Endothelial cell of umbilical vein (primary cell): ENCODE data around the gene ASMT. TPM values are rescaled to one million over a fixed set of nuclear protein-coding genes. Genes with fewer than 3 reads are reported as not detected.

Experiments used
- BruUV-seq: library from RNA; stranded (reverse); fragments of 400-500 nt; replicated peaks from 2 replicates; lab custom pipeline; 2021; lab: Mats Ljungman, UMichigan
- CTCF ChIA-PET: fragments of 300-600, 350-600 bp; sonication (Branson Sonifier 250); formaldehyde crosslinking; loops from one replicate; lab custom pipeline; 2021; ENCODE audit warnings: antibody characterized with exemption, inconsistent platforms; lab: Charles Lee
- POLR2A ChIA-PET: fragments of 300-600, 350-600 bp; sonication (Branson Sonifier 250); formaldehyde crosslinking; loops from one replicate; lab custom pipeline; 2021; ENCODE audit warnings: antibody characterized with exemption, inconsistent platforms; lab: Charles Lee
- DNase-seq: peaks from one replicate; pipeline ENCODE4 v3.0.0-alpha.2; 2011; ENCODE audit warnings: low read depth, low spot score
- FAIRE-seq: peaks from 2 replicates; lab custom pipeline; 2011; peaks lifted over from hg19 to GRCh38; lab: Jason Lieb, UNC
- H2AFZ ChIP-seq: 2 replicates; pipeline ENCODE4 v1.6.0; 2012; ENCODE audit warnings: low read depth, low read length, control low read depth, inconsistent platforms
- H3K27ac ChIP-seq: 2 replicates; pipeline ENCODE4 v1.5.1; 2011; ENCODE audit warnings: low read depth, mild to moderate bottlenecking, control low read depth, low read length, moderate library complexity; ENCODE audit not compliant: insufficient read depth
- H3K27me3 ChIP-seq, 2 experiments: 2 replicates each; pipeline versions ENCODE4 v1.6.0 to v1.6.1; 2011; ENCODE audit warnings: low read length in 2 of 2, mixed read lengths in 1 of 2; ENCODE audit not compliant: control insufficient read depth in 2 of 2, insufficient read depth in 2 of 2
- H3K36me3 ChIP-seq, 2 experiments: 2 replicates in 1 of 2; 3 replicates in 1 of 2; pipeline ENCODE4 v1.5.1; 2011; ENCODE audit warnings: low read length in 2 of 2, mild to moderate bottlenecking in 1 of 2, moderate library complexity in 1 of 2; ENCODE audit not compliant: control insufficient read depth in 2 of 2, insufficient read depth in 2 of 2; ENCODE audit errors: extremely low read depth in 1 of 2
- H3K4me1 ChIP-seq: 3 replicates; pipeline ENCODE4 v1.5.1; 2011; ENCODE audit warnings: mild to moderate bottlenecking, low read length; ENCODE audit not compliant: control insufficient read depth, insufficient read depth; ENCODE audit errors: extremely low read depth
- H3K4me2 ChIP-seq: 2 replicates; pipeline ENCODE4 v1.6.1; 2011; ENCODE audit warnings: low read length, control low read depth, mixed read lengths; ENCODE audit not compliant: insufficient read depth
- H3K4me3 ChIP-seq, 3 experiments: fragments of 200-600 bp in 1 of 3; sonication (generic), shearing (Covaris generic) in 1 of 3; replicated peaks in 1 of 3; 2 replicates each; pipeline ENCODE4 v1.5.1; 2011 to 2016; ENCODE audit warnings: control low read depth in 3 of 3, low read length in 3 of 3, mild to moderate bottlenecking in 2 of 3, inconsistent platforms in 1 of 3, low read depth in 1 of 3, moderate library complexity in 1 of 3; ENCODE audit not compliant: insufficient read depth in 1 of 3
- H3K79me2 ChIP-seq: 2 replicates; pipeline ENCODE4 v1.6.0; 2012; ENCODE audit warnings: low read length, inconsistent platforms; ENCODE audit not compliant: control insufficient read depth, insufficient read depth
- H3K9ac ChIP-seq: replicated peaks from 2 replicates; pipeline ENCODE3; 2011; ENCODE audit warnings: low read length, control low read depth; ENCODE audit not compliant: insufficient read depth; ENCODE audit errors: extremely low read depth
- H3K9me1 ChIP-seq: replicated peaks from 3 replicates; pipeline ENCODE4 v1.6.0; 2011; ENCODE audit warnings: mild to moderate bottlenecking, low read length; ENCODE audit not compliant: control insufficient read depth, insufficient read depth; ENCODE audit errors: extremely low read depth
- H3K9me3 ChIP-seq: replicated peaks from 2 replicates; pipeline ENCODE4 v1.5.1; 2012; ENCODE audit warnings: low read length, inconsistent platforms; ENCODE audit not compliant: control insufficient read depth, insufficient read depth
- H4K20me1 ChIP-seq: replicated peaks from 2 replicates; pipeline ENCODE3; 2011; ENCODE audit warnings: mild to moderate bottlenecking, low read length; ENCODE audit not compliant: control insufficient read depth, insufficient read depth; ENCODE audit errors: extremely low read depth
- GATA2 ChIP-seq: IDR thresholded peaks from 2 replicates; pipeline ENCODE4 v1.7.0; 2011; ENCODE audit warnings: low read depth, mild to moderate bottlenecking, moderate library complexity, mixed read lengths, low read length; ENCODE audit not compliant: insufficient read length, insufficient read depth
- dilution Hi-C: fragments of 300-500 bp; cut with MboI; formaldehyde crosslinking; loops from one replicate; pipeline ENCODE4 v1.15.0; 2019; ENCODE audit warnings: low sequenced_read_pairs; ENCODE audit not compliant: extremely low pct_ligation_motif_present
- intact Hi-C: fragments of 100-400 bp; cut with micrococcal nuclease; formaldehyde crosslinking; loops from one replicate; pipeline ENCODE4 v1.10.0; 2022
- polyA plus RNA-seq, 4 experiments: library from polyadenylated mRNA; depleted of rRNA in 3 of 4; stranded (reverse) in 3 of 4; unstranded in 1 of 4; fragments of >200 nt; gene quantifications; 2 replicates each; pipeline versions ENCODE4 v1.2.1 to v1.2.3, GENCODE V29; 2011 to 2012; ENCODE audit warnings: missing spikeins in 1 of 4
- total RNA-seq: library from RNA; stranded (reverse); gene quantifications from 2 replicates; pipeline ENCODE4 v1.2.3, GENCODE V29; 2021
- TF ChIP-seq, protein P1 (sequence below), 2 donors: IDR thresholded peaks; 1 replicate in 1 of 2; 2 replicates in 1 of 2; pipeline ENCODE4 v1.5.1; 2011; ENCODE audit warnings: low read length in 2 of 2, mild to moderate bottlenecking in 2 of 2, moderate library complexity in 2 of 2, control low read depth in 1 of 2, inconsistent platforms in 1 of 2, low read depth in 1 of 2; ENCODE audit not compliant: insufficient read depth in 1 of 2; ENCODE audit errors: extremely low read depth in 1 of 2

Gene ASMT
- total and polyA plus RNA-seq, 2 donors (not counting 3 experiments of a cell fraction or from before 2014, with no cell fraction given), result not detected

DNA sequence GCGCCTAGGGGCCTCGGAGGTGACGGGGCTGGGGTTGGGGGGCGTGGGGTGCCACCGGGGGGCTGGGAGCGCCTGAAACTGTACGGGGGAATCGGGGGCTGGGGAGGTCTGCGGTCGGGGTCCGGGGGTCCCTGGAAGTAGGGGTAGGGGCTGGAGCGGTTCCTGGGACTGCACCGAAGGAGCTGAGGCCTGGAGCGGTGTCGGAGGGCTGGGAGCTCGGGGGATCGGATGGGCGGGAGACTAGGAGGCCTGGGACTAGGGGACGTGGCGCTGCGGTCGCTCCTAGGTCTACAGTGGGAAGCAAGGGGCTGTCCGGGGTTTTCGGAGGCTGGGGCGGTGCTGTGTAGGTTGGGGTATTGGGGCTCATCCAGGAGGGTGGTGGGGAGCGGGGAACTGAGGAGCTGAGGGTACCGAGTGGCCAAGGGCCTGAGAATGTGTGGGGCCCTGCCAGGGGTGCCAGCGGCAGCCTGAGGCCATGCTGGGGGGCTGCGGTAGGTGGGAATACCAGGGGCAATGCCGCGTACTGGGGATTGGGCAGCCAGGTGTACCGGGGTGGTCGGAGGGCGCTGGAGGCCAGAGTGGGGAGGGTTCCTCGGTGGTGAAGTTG lies 22.9 kb upstream of the ASMT start:
- dilution Hi-C loops, result no loop called here

More for the DNA sequence above, 22.9 kb upstream of the ASMT start:
- FAIRE-seq (no peak), DNase-seq (no peak)
- ChIA-PET POLR2A (no interaction called here), CTCF (no interaction called here)
- Histone ChIP-seq H3K27me3 (no peaks in the 10 kb centered on the region), H3K4me2 (peak overlapping the region; percentile 71), H2AFZ (no peak overlapping the region), H3K9me3 (no peaks in the 10 kb centered on the region), H3K36me3 (peaks cover 8 to 26% of the 10 kb centered on the region in 2 experiments), H3K4me3 (peak overlapping the region; percentile 76 to 96 (median 90)), H3K9me1 (no peaks in the 10 kb centered on the region), H3K27ac (peak overlapping the region; percentile 89), H3K9ac (peak overlapping the region; percentile 97), H4K20me1 (no peaks in the 10 kb centered on the region), H3K79me2 (peaks cover 44% of the 10 kb centered on the region), H3K4me1 (peaks cover 2% of the 10 kb centered on the region)
- intact Hi-C loops, result loop anchor here (1.0 to 5.0 kb wide), 3 partner anchors 139 to 1001 kb away; partner anchors contain the start of gene SLC25A6
- TSS peak; percentile 79 for BruUV-seq
- TF ChIP-seq, protein P1, sequence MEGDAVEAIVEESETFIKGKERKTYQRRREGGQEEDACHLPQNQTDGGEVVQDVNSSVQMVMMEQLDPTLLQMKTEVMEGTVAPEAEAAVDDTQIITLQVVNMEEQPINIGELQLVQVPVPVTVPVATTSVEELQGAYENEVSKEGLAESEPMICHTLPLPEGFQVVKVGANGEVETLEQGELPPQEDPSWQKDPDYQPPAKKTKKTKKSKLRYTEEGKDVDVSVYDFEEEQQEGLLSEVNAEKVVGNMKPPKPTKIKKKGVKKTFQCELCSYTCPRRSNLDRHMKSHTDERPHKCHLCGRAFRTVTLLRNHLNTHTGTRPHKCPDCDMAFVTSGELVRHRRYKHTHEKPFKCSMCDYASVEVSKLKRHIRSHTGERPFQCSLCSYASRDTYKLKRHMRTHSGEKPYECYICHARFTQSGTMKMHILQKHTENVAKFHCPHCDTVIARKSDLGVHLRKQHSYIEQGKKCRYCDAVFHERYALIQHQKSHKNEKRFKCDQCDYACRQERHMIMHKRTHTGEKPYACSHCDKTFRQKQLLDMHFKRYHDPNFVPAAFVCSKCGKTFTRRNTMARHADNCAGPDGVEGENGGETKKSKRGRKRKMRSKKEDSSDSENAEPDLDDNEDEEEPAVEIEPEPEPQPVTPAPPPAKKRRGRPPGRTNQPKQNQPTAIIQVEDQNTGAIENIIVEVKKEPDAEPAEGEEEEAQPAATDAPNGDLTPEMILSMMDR (IDR thresholded peaks at IDR 0.05; ENCODE audit: extremely low read depth in 1 of 2, insufficient read depth in 1 of 2, low read depth in 1 of 2, low read length in 2 of 2), result no peak
- no peak for TF ChIP-seq GATA2
